Measurements from ENCODE around the gene TMEM156. TPM values are rescaled to one million over a fixed set of nuclear protein-coding genes. Genes with fewer than 3 reads are reported as not detected.

The TMEM156 gene
- total RNA-seq, 1 donor from 2014 or later = 2.3 TPM

DNA sequence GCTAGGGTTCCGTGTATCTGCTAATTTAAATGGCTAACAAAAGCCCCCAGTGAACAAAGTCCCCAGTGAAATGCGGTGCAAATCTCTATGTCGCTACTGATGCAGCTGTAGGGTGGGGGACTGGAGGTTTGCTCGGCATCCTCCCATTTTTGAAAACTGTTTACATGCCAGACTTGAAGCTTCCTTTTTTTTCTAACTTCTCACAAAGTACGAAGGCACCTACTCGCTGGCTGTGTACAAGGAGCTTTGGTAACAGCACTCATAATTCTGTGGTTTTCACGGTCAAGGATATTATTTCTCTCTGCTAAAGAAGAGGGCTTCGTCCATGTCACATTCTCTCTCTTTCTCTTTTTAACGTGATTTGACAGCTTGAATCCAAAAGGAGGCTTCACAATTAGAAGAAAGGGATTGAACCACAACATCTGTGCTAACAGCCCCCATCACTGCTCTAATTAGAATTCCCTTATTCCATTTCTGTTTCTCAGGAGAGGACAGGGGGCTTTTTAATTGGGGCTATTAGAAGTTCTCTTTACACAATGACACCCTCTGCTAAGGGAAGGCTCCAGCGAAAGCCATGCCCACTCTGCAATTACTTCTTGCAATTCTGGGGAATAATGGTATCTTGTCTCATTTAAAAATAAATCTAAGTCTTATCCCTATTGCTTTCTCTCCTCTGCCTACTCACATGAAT, 46.7 kb downstream of the TMEM156 start:
- TF ChIP-seq, protein P1, sequence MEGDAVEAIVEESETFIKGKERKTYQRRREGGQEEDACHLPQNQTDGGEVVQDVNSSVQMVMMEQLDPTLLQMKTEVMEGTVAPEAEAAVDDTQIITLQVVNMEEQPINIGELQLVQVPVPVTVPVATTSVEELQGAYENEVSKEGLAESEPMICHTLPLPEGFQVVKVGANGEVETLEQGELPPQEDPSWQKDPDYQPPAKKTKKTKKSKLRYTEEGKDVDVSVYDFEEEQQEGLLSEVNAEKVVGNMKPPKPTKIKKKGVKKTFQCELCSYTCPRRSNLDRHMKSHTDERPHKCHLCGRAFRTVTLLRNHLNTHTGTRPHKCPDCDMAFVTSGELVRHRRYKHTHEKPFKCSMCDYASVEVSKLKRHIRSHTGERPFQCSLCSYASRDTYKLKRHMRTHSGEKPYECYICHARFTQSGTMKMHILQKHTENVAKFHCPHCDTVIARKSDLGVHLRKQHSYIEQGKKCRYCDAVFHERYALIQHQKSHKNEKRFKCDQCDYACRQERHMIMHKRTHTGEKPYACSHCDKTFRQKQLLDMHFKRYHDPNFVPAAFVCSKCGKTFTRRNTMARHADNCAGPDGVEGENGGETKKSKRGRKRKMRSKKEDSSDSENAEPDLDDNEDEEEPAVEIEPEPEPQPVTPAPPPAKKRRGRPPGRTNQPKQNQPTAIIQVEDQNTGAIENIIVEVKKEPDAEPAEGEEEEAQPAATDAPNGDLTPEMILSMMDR (conservative IDR thresholded peaks at IDR 0.05; ENCODE audit: low read depth, low read length) = no peak
- no peak overlapping the region for H3K4me3 ChIP-seq (ENCODE audit: low read depth, low read length)
- no peak for DNase-seq (ENCODE audit: low read depth)

DNA sequence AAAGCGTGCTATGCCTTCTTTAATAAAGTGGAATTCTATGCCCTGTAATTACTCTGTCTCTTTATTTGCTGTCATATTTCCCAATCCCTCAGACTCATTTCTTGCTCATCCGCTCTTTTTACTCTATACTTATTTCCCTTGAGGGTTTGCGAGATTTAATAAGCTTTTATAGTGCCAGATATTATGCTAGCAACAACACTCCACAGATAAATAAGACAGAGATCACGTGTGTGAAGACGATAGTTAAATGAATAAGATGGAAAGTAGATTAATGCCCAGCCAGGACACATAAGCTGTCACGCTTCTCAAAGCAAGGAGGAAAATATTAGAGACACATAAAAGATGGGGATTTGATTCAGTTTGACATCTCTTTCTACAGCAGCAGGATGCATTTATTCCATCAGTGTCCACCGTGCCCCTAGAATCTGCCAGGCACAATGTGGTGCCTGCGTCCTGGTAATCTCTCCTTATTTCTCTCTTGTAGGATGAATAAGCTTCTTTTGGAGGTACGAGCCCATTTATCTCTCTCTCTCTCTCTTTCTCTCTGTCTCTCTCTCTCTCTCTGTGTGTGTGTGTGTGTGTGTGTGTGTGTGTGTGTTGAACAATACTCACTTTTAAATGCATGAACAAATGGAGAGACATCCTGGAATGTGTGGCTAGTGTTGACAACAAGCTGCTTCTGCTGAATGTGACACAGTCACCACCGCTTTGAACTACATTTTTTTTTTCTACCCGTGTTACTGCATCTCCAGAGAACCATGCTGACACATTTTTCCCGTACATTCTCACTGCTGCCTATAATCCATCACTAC, 48.2 kb downstream of the TMEM156 start:
- TF ChIP-seq, protein P1 (conservative IDR thresholded peaks at IDR 0.05; ENCODE audit: low read depth, low read length) = no peak
- no peak for DNase-seq (ENCODE audit: low read depth)
- H3K4me3 ChIP-seq (ENCODE audit: low read depth, low read length) = no peak overlapping the region

DNA sequence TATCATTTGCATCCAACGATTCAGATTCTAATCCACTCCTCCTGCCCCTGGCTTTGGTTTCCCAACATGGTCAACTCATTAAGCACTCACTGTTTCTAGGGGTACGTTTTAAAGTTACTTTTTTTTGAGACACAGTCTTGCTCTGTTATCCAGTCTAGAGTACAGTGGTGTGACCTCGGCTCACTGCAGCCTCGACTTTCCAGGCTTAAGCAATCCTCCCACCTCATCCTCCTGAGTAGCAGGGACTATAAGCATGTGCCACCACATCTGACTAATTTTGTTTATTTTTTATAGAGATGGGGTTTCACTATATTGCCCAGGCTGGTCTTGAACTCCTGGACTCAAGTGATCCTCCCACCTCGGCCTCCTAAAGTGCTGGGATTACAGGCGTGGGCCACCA, 48.9 kb downstream of the TMEM156 start:
- no peak for DNase-seq (ENCODE audit: low read depth)
- TF ChIP-seq, protein P1 (conservative IDR thresholded peaks at IDR 0.05; ENCODE audit: low read depth, low read length) = no peak
- no peak overlapping the region for H3K4me3 ChIP-seq (ENCODE audit: low read depth, low read length)

GRCh38 chr4:38982361-38983095, 49.7 kb downstream of the TMEM156 start:
- H3K4me3 ChIP-seq (ENCODE audit: low read depth, low read length) = no peak overlapping the region
- TF ChIP-seq, protein P1 (conservative IDR thresholded peaks at IDR 0.05; ENCODE audit: low read depth, low read length) = no peak
- no peak for DNase-seq (ENCODE audit: low read depth)

GRCh38 chr4:38980903-38981676, 51.1 kb downstream of the TMEM156 start:
- DNase-seq (ENCODE audit: low read depth) = no peak
- TF ChIP-seq, protein P1 (conservative IDR thresholded peaks at IDR 0.05; ENCODE audit: low read depth, low read length) = no peak
- H3K4me3 ChIP-seq (ENCODE audit: low read depth, low read length) = no peak overlapping the region

DNA sequence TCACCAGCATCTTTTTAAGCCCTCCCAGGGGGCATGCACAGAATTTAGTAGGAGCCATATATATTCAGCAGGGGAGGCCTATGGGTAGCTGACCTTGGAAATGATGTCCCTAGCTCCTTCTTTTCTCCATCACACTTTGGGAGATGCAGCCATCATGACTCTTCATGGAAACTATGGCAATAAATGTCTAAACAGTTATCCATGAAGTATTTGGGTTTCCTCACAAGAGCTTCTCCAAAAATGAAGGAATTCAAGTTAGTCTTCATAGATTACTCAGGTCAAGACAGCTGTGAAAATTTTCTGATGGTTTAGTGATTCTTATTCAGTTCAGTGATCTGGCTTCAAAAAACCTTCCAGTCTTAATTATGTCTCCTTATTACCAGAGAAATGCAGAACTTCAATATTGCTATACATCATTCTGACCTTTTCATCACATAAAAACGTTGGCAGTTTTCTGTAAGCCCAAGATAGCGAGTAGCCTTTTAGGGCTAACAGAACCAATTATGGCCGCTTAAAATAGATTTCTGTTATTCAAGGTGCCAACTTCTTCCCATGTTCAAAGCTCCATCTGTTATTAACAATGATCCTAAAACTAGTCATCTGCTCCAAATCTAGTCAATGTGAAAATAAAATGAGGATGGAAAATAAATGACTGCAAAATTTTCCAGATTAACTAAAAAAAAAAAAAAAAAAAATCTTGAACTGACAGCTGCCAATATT, 52.5 kb downstream of the TMEM156 start:
- TF ChIP-seq, protein P1 (conservative IDR thresholded peaks at IDR 0.05; ENCODE audit: low read depth, low read length) = no peak
- H3K4me3 ChIP-seq (ENCODE audit: low read depth, low read length) = no peak overlapping the region
- DNase-seq (ENCODE audit: low read depth) = no peak

Data from epithelial cell of proximal tubule (primary cell).